H1 (cell line): ENCODE results near the gene AEBP1.

Source experiments
- CEBPB ChIP-seq: IDR thresholded peaks from 2 replicates; pipeline ENCODE4 v1.6.1; 2012; ENCODE audit warnings: low read depth, low read length
- CTCF ChIP-seq, 3 experiments: IDR thresholded peaks; 1 replicate in 2 of 3; 2 replicates in 1 of 3; pipeline versions ENCODE4 v1.5.1 to v1.6.1; 2011; ENCODE audit warnings: low read length in 3 of 3, mild to moderate bottlenecking in 3 of 3, inconsistent platforms in 2 of 3, low read depth in 1 of 3, moderate library complexity in 1 of 3; ENCODE audit not compliant: insufficient read depth in 1 of 3; ENCODE audit errors: control extremely low read depth in 1 of 3
- EZH2 ChIP-seq: fragments of 200-600 bp; sonication (generic); IDR thresholded peaks from 2 replicates; pipeline ENCODE4 v1.7.1; 2012; ENCODE audit warnings: low read depth, mild to moderate bottlenecking, moderate library complexity, low read length, inconsistent platforms; ENCODE audit not compliant: severe bottlenecking
- SIRT6 ChIP-seq: IDR thresholded peaks from one replicate; pipeline ENCODE4 v1.7.1; 2012; ENCODE audit warnings: low read length, inconsistent platforms
- TAF1 ChIP-seq: IDR thresholded peaks from 2 replicates; pipeline ENCODE4 v1.6.1; 2011; ENCODE audit warnings: mild to moderate bottlenecking, low read depth, low read length
- TBP ChIP-seq: IDR thresholded peaks from 2 replicates; pipeline ENCODE4 v1.6.1; 2011; ENCODE audit warnings: low read depth, low read length, improper control_type of control experiment
- TEAD4 ChIP-seq: IDR thresholded peaks from 2 replicates; pipeline ENCODE4 v1.6.1; 2012; ENCODE audit warnings: low read depth, low read length, inconsistent platforms, mixed read lengths

GRCh38 chr7:44066494-44067063, 37.6 kb upstream of the AEBP1 start:
- TF ChIP-seq EZH2 (no peak), TEAD4 (no peak), TAF1 (no peak), CTCF (IDR thresholded peaks at IDR 0.05; ENCODE audit: control extremely low read depth in 1 of 3, insufficient read depth in 1 of 3, low read depth in 1 of 3, low read length in 3 of 3) (no peak), TBP (no peak), SIRT6 (no peak), CEBPB (no peak)
